ENCODE data around the gene FLT1. TPM values are rescaled to one million over a fixed set of nuclear protein-coding genes. Genes with fewer than 3 reads are reported as not detected.
A peak's percentile ranks its signal among the peaks of the same experiment; 100 is the strongest.

Gene FLT1
- total and polyA plus RNA-seq, 2 donors (not counting 1 experiment from before 2014, with no cell fraction given) = 1.3 to 2.5 TPM

DNA sequence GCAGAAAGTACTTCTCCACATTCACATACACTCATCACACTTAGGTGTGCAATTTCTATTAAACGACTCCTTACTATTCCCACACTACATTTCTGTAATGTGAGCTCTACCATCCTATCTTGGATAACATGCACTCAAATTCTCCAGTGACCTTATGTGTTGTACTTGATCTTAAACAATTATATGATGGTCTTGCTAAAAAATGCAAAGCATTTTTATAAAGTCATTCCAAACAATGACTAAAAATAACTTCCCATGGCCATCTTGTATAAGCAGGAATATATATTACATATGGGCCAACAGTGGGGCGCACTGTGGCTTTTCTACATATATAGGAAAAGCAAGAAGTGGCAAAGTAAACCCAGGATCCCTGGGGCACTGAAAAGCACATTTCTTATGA is 155.5 kb downstream of the FLT1 start:
- peak in 1 of 2 donors; percentile 67 for DNase-seq (ENCODE audit: low read depth in 2 of 2)
- Histone ChIP-seq H3K4me3 (replicated peaks in 1 of 4; ENCODE audit: control extremely low read depth in 1 of 4, insufficient read depth in 1 of 4, low read depth in 3 of 4, low read length in 4 of 4) (no peak overlapping the region), H3K36me3 (ENCODE audit: control insufficient read depth, insufficient read depth, low read length) (no peaks in the 10 kb centered on the region), H4K20me1 (ENCODE audit: control insufficient read depth, extremely low read depth, insufficient read depth, low read length) (no peaks in the 10 kb centered on the region), H3K4me1 (ENCODE audit: control insufficient read depth, extremely low read depth, insufficient read depth, low read length) (peaks cover 9% of the 10 kb centered on the region), H3K4me2 (ENCODE audit: extremely low read depth, insufficient read depth, low read length) (no peak overlapping the region), H3K27ac (ENCODE audit: insufficient read depth, low read length) (no peak overlapping the region), H3K27me3 (ENCODE audit: control insufficient read depth, insufficient read depth, low read length) (no peaks in the 10 kb centered on the region), H3K79me2 (ENCODE audit: control insufficient read depth, insufficient read depth, low read length) (no peaks in the 10 kb centered on the region), H2AFZ (ENCODE audit: low read length) (no peak overlapping the region), H3K9me3 (ENCODE audit: control insufficient read depth, insufficient read depth, low read depth, low read length) (no peaks in the 10 kb centered on the region), H3K9ac (ENCODE audit: insufficient read depth, low read length) (no peak overlapping the region)
- TF ChIP-seq, protein P1, sequence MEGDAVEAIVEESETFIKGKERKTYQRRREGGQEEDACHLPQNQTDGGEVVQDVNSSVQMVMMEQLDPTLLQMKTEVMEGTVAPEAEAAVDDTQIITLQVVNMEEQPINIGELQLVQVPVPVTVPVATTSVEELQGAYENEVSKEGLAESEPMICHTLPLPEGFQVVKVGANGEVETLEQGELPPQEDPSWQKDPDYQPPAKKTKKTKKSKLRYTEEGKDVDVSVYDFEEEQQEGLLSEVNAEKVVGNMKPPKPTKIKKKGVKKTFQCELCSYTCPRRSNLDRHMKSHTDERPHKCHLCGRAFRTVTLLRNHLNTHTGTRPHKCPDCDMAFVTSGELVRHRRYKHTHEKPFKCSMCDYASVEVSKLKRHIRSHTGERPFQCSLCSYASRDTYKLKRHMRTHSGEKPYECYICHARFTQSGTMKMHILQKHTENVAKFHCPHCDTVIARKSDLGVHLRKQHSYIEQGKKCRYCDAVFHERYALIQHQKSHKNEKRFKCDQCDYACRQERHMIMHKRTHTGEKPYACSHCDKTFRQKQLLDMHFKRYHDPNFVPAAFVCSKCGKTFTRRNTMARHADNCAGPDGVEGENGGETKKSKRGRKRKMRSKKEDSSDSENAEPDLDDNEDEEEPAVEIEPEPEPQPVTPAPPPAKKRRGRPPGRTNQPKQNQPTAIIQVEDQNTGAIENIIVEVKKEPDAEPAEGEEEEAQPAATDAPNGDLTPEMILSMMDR (conservative IDR thresholded peaks at IDR 0.05 in 1 of 2, IDR thresholded peaks at IDR 0.05 in 1 of 2; ENCODE audit: low read depth in 1 of 2, low read length in 2 of 2) = no peak
- no peak for TF ChIP-seq EZH2 (IDR thresholded peaks at IDR 0.05; ENCODE audit: low read length, missing control alignments)

DNA sequence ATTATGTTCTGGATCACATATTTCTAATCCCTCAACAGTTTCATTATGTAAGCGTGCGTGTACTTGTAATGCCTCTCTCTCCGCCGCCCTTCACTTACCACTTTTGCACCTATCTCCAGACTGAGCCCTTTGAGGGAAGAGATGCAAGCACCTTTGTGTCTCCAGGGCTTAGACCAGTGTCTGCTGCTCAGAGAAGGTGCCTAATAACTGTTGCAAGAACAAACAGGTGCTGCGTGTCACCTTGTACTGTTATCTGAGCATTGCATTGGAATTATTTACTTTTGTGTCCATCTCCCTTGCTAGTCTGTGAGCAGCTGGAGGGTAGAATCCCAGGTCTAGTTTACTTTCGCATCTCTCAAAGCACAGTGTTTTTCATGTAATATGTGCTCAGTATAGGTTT is 156.2 kb downstream of the FLT1 start:
- Histone ChIP-seq H3K79me2 (ENCODE audit: control insufficient read depth, insufficient read depth, low read length) (no peaks in the 10 kb centered on the region), H3K27me3 (ENCODE audit: control insufficient read depth, insufficient read depth, low read length) (no peaks in the 10 kb centered on the region), H4K20me1 (ENCODE audit: control insufficient read depth, extremely low read depth, insufficient read depth, low read length) (no peaks in the 10 kb centered on the region), H3K9ac (ENCODE audit: insufficient read depth, low read length) (no peak overlapping the region), H3K27ac (ENCODE audit: insufficient read depth, low read length) (no peak overlapping the region), H2AFZ (ENCODE audit: low read length) (no peak overlapping the region), H3K4me1 (ENCODE audit: control insufficient read depth, extremely low read depth, insufficient read depth, low read length) (peaks cover 9% of the 10 kb centered on the region), H3K4me2 (ENCODE audit: extremely low read depth, insufficient read depth, low read length) (no peak overlapping the region), H3K9me3 (ENCODE audit: control insufficient read depth, insufficient read depth, low read depth, low read length) (no peaks in the 10 kb centered on the region), H3K4me3 (replicated peaks in 1 of 4; ENCODE audit: control extremely low read depth in 1 of 4, insufficient read depth in 1 of 4, low read depth in 3 of 4, low read length in 4 of 4) (no peak overlapping the region), H3K36me3 (ENCODE audit: control insufficient read depth, insufficient read depth, low read length) (no peaks in the 10 kb centered on the region)
- TF ChIP-seq, protein P1 (conservative IDR thresholded peaks at IDR 0.05 in 1 of 2, IDR thresholded peaks at IDR 0.05 in 1 of 2; ENCODE audit: low read depth in 1 of 2, low read length in 2 of 2) = no peak
- no peak for TF ChIP-seq EZH2 (IDR thresholded peaks at IDR 0.05; ENCODE audit: low read length, missing control alignments)
- no peak for DNase-seq (ENCODE audit: low read depth in 2 of 2)

DNA sequence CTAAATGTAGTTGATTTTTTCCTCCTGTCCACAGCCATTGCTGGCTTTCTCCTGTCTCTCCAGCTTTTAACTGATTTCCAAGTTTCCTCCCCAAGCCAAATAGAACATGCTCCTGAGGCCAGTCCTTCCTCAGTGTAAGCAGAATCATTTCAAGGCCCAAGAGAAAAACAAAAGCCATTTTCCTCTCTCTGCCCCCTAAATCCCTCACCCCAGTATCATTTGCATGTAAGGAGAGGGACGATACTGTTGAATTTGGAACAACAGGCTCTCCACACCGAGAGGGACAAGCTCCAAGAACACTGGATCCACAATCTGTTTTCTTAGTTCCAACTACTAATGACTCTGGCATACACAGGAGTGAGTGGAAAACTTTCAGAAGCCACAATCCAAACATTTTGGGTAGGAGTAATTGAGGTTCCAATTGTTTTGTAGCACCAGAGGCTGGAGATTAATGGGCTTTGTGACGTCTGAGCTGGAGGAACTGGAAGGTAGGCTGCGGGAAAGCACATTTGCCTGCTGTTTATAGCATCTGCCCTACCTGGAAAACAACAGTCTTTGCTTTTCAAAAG is 156.8 kb downstream of the FLT1 start:
- H2AFZ ChIP-seq (ENCODE audit: low read length) = no peak overlapping the region
- H3K36me3 ChIP-seq (ENCODE audit: control insufficient read depth, insufficient read depth, low read length) = no peaks in the 10 kb centered on the region
- TF ChIP-seq, protein P1 (conservative IDR thresholded peaks at IDR 0.05 in 1 of 2, IDR thresholded peaks at IDR 0.05 in 1 of 2; ENCODE audit: low read depth in 1 of 2, low read length in 2 of 2) = no peak
- TF ChIP-seq EZH2 (IDR thresholded peaks at IDR 0.05; ENCODE audit: low read length, missing control alignments) = no peak
- no peak overlapping the region for H3K9ac ChIP-seq (ENCODE audit: insufficient read depth, low read length)
- H3K4me3 ChIP-seq (replicated peaks in 1 of 4; ENCODE audit: control extremely low read depth in 1 of 4, insufficient read depth in 1 of 4, low read depth in 3 of 4, low read length in 4 of 4) = no peak overlapping the region
- H3K4me2 ChIP-seq (ENCODE audit: extremely low read depth, insufficient read depth, low read length) = no peak overlapping the region
- DNase-seq (ENCODE audit: low read depth in 2 of 2) = peak in 1 of 2 donors; percentile 84
- H3K9me3 ChIP-seq (ENCODE audit: control insufficient read depth, insufficient read depth, low read depth, low read length) = no peaks in the 10 kb centered on the region
- peaks cover 9% of the 10 kb centered on the region for H3K4me1 ChIP-seq (ENCODE audit: control insufficient read depth, extremely low read depth, insufficient read depth, low read length)
- no peak overlapping the region for H3K27ac ChIP-seq (ENCODE audit: insufficient read depth, low read length)
- no peaks in the 10 kb centered on the region for H3K79me2 ChIP-seq (ENCODE audit: control insufficient read depth, insufficient read depth, low read length)
- no peaks in the 10 kb centered on the region for H4K20me1 ChIP-seq (ENCODE audit: control insufficient read depth, extremely low read depth, insufficient read depth, low read length)
- H3K27me3 ChIP-seq (ENCODE audit: control insufficient read depth, insufficient read depth, low read length) = no peaks in the 10 kb centered on the region

Data from fibroblast of lung (primary cell).